Liver (tissue), 9 donors: Measurements from ENCODE around the gene FCRLA. TPM values are rescaled to one million over a fixed set of nuclear protein-coding genes. Genes with fewer than 3 reads are reported as not detected.

ENCODE experiments used
- DNase-seq: peaks from one replicate; pipeline ENCODE4 v3.0.0-alpha.2; 2017; ENCODE audit warnings: low spot score
- H3K27ac ChIP-seq, 2 donors: one replicate each; pipeline ENCODE4 v1.7.0; 2013; ENCODE audit warnings: inconsistent platforms in 2 of 2, low read length in 2 of 2, control low read depth in 1 of 2, low read depth in 1 of 2, mild to moderate bottlenecking in 1 of 2
- H3K27me3 ChIP-seq, 4 donors: one replicate each; pipeline versions ENCODE4 v1.6.1 to v1.7.0; 2013; ENCODE audit warnings: low read length in 3 of 4, inconsistent platforms in 1 of 4, mild to moderate bottlenecking in 1 of 4, moderate library complexity in 1 of 4; ENCODE audit not compliant: control insufficient read depth in 4 of 4, insufficient read depth in 4 of 4
- H3K36me3 ChIP-seq, 4 donors: one replicate each; pipeline versions ENCODE4 v1.6.1 to v1.7.0; 2013; ENCODE audit warnings: low read length in 3 of 4, mild to moderate bottlenecking in 3 of 4, low read depth in 1 of 4, moderate library complexity in 1 of 4; ENCODE audit not compliant: control insufficient read depth in 4 of 4, insufficient read depth in 3 of 4
- H3K4me1 ChIP-seq, 4 donors: one replicate each; pipeline versions ENCODE4 v1.6.1 to v1.7.0; 2013; ENCODE audit warnings: low read length in 3 of 4, mild to moderate bottlenecking in 3 of 4, moderate library complexity in 1 of 4; ENCODE audit not compliant: control insufficient read depth in 4 of 4, insufficient read depth in 4 of 4
- H3K4me3 ChIP-seq, 3 donors: one replicate each; pipeline versions ENCODE4 v1.6.1 to v1.7.0; 2013; ENCODE audit warnings: low read length in 3 of 3, control low read depth in 1 of 3, low read depth in 1 of 3, mild to moderate bottlenecking in 1 of 3
- H3K9ac ChIP-seq, 2 donors: one replicate each; pipeline ENCODE4 v1.7.0; 2013; ENCODE audit warnings: low read length in 2 of 2, mild to moderate bottlenecking in 2 of 2, moderate library complexity in 2 of 2, control low read depth in 1 of 2, low read depth in 1 of 2
- H3K9me3 ChIP-seq, 4 donors: one replicate each; pipeline versions ENCODE4 v1.6.1 to v1.7.0; 2013; ENCODE audit warnings: low read length in 3 of 4; ENCODE audit not compliant: control insufficient read depth in 4 of 4
- ATF3 ChIP-seq: IDR thresholded peaks from 2 replicates; pipeline ENCODE4 v1.6.1; 2016; ENCODE audit warnings: antibody characterized with exemption
- EGR1 ChIP-seq, 2 donors: IDR thresholded peaks; 2 replicates each; pipeline ENCODE4 v1.6.1; 2016 to 2018; ENCODE audit warnings: antibody characterized with exemption in 2 of 2, low read depth in 2 of 2
- FOXA1 ChIP-seq: IDR thresholded peaks from 2 replicates; pipeline ENCODE4 v1.6.1; 2016; ENCODE audit warnings: antibody characterized with exemption
- HNF4A ChIP-seq, 2 donors: conservative IDR thresholded peaks; 2 replicates each; pipeline ENCODE4 v1.6.1; 2016; ENCODE audit warnings: antibody characterized with exemption in 2 of 2, mild to moderate bottlenecking in 2 of 2
- JUND ChIP-seq, 2 donors: IDR thresholded peaks; 2 replicates each; pipeline ENCODE4 v1.6.1; 2016; ENCODE audit warnings: antibody characterized with exemption in 2 of 2
- NR2F2 ChIP-seq: IDR thresholded peaks from 2 replicates; pipeline ENCODE4 v1.6.1; 2016; ENCODE audit warnings: antibody characterized with exemption
- RAD21 ChIP-seq, 2 donors: IDR thresholded peaks; 2 replicates each; pipeline ENCODE4 v1.6.1; 2016; ENCODE audit warnings: antibody characterized with exemption in 2 of 2, mild to moderate bottlenecking in 2 of 2
- RXRA ChIP-seq, 2 donors: IDR thresholded peaks; 2 replicates each; pipeline ENCODE4 v1.6.1; 2017 to 2018; ENCODE audit warnings: antibody characterized with exemption in 2 of 2, mild to moderate bottlenecking in 1 of 2
- SP1 ChIP-seq: IDR thresholded peaks from 2 replicates; pipeline ENCODE4 v1.6.1; 2018; ENCODE audit warnings: antibody characterized with exemption, mild to moderate bottlenecking
- TAF1 ChIP-seq: conservative IDR thresholded peaks from 2 replicates; pipeline ENCODE4 v1.6.1; 2016; ENCODE audit warnings: antibody characterized with exemption, mild to moderate bottlenecking
- YY1 ChIP-seq: IDR thresholded peaks from 2 replicates; pipeline ENCODE4 v1.6.1; 2016; ENCODE audit warnings: antibody characterized with exemption, mild to moderate bottlenecking
- ZBTB33 ChIP-seq: IDR thresholded peaks from 2 replicates; pipeline ENCODE4 v1.6.1; 2016; ENCODE audit warnings: antibody characterized with exemption
- WGBS: extraction: QIAGEN DNeasy Blood & Tissue Kit; methylation state at CpG from one replicate; pipeline ENCODE4 v1.1.7; 2013; 5-methylcytosine and 5-hydroxymethylcytosine counted together
- polyA plus RNA-seq, 2 donors: library from polyadenylated mRNA; stranded (reverse) in 1 of 2; unstranded in 1 of 2; fragments of 200-250 nt in 1 of 2; fragments of >200 nt in 1 of 2; fragmentation: Nextera tagmentation in 1 of 2; extraction: Ambion mirVana in 1 of 2; gene quantifications; one replicate each; pipeline versions ENCODE4 v1.2.1 to v1.2.3, GENCODE V29; 2013 to 2015
- total RNA-seq, 2 donors: library from RNA; depleted of rRNA; stranded (reverse); fragments of >200 nt; gene quantifications; one replicate each; pipeline ENCODE4 v1.2.3, GENCODE V29; 2014
- TF ChIP-seq, protein P1 (sequence below): IDR thresholded peaks from 2 replicates; pipeline ENCODE4 v1.6.1; 2016; ENCODE audit warnings: antibody characterized with exemption
- TF ChIP-seq, protein P2 (sequence below): IDR thresholded peaks from 2 replicates; pipeline ENCODE4 v1.6.1; 2016; ENCODE audit warnings: antibody characterized with exemption, mild to moderate bottlenecking
- TF ChIP-seq, protein P3 (sequence below): fragments of 150-350 bp; IDR thresholded peaks from 2 replicates; pipeline ENCODE4 v1.5.1; 2017; ENCODE audit warnings: improper control_type of control experiment, low read depth, low read length; ENCODE audit not compliant: missing input control
- donor health status: healthy.
- donor health status: healthy.
- donor health status: healthy.
- donor health status: healthy.
- donor health status: healthy.

The FCRLA gene
- total and polyA plus RNA-seq, 4 donors, result 0.06 to 3.3 (median 0.29) TPM

DNA sequence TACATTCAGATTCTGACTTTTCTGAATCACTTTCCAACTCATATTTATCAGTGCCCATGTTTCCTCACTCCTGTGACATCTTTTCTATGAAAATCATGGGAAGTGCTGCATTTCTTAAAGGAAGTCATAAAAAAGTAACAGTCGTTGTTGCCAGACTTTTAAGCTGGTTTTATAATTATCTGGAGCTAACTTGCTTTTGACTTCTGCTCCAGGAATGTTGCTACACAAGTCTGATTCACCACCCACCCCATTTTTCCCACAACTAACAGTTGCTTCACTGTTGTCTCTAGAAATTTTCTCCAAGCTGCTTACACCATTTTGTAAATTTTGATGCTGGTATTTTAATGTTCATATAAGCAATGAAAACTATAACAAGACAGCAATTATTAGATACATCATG lies 26.5 kb downstream of the FCRLA start:
- no peak for DNase-seq
- H3K9me3 ChIP-seq, result no peaks in the 10 kb centered on the region
- no peak overlapping the region for H3K4me3 ChIP-seq
- H3K27ac ChIP-seq, result no peak overlapping the region
- no peaks in the 10 kb centered on the region for H3K36me3 ChIP-seq
- H3K27me3 ChIP-seq, result no peaks in the 10 kb centered on the region
- no peaks in the 10 kb centered on the region for H3K4me1 ChIP-seq
- H3K9ac ChIP-seq, result no peak overlapping the region
- WGBS, result 47% methylated on average over 1 of the region's 1 CpG
- TF ChIP-seq ATF3 (no peak), YY1 (peak; percentile 24)

DNA sequence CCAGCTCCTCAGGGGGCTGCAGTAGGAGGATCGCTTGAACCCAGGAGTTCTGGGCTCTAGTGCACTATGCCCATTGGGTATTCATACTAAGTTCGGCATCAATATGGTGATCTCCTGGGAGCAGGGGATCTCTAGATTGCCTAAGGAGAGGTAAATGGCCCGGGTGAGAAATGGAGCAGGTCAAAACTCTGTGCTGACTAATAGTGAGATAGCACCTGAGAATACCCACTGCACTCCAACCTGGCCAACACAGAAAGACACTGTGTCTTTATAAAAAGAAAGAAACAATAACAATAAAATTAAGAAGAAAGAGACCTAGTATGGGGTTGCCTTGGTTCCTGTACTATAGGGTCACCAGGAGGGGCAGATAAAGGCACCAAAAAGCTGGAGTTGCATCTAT lies 28.8 kb downstream of the FCRLA start:
- no peak for TF ChIP-seq JUND (IDR thresholded peaks at IDR 0.05)
- no peak for TF ChIP-seq ZBTB33
- no peak for TF ChIP-seq FOXA1
- no peak overlapping the region for H3K9ac ChIP-seq
- DNase-seq, result no peak
- 90% methylated on average over 3 of the region's 3 CpGs for WGBS
- H3K4me3 ChIP-seq, result no peak overlapping the region
- H3K36me3 ChIP-seq, result no peaks in the 10 kb centered on the region
- H3K27me3 ChIP-seq, result no peaks in the 10 kb centered on the region
- H3K9me3 ChIP-seq, result no peaks in the 10 kb centered on the region
- H3K27ac ChIP-seq, result no peak overlapping the region
- H3K4me1 ChIP-seq, result no peaks in the 10 kb centered on the region

- Histone ChIP-seq H3K4me1 (no peaks in the 10 kb centered on the region), H3K27ac (no peak overlapping the region), H3K9me3 (no peaks in the 10 kb centered on the region), H3K36me3 (no peaks in the 10 kb centered on the region), H3K9ac (no peak overlapping the region), H3K27me3 (no peaks in the 10 kb centered on the region), H3K4me3 (no peak overlapping the region)
- WGBS, result 83% methylated on average over 4 of the region's 4 CpGs
- no peak for TF ChIP-seq SP1
- TF ChIP-seq RXRA (IDR thresholded peaks at IDR 0.05), result no peak
- TF ChIP-seq, protein P1, sequence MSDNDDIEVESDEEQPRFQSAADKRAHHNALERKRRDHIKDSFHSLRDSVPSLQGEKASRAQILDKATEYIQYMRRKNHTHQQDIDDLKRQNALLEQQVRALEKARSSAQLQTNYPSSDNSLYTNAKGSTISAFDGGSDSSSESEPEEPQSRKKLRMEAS, result no peak
- TF ChIP-seq FOXA1, result no peak
- TF ChIP-seq TAF1, result no peak
- no peak for TF ChIP-seq NR2F2
- TF ChIP-seq RAD21 (IDR thresholded peaks at IDR 0.05), result no peak
- TF ChIP-seq, protein P2, sequence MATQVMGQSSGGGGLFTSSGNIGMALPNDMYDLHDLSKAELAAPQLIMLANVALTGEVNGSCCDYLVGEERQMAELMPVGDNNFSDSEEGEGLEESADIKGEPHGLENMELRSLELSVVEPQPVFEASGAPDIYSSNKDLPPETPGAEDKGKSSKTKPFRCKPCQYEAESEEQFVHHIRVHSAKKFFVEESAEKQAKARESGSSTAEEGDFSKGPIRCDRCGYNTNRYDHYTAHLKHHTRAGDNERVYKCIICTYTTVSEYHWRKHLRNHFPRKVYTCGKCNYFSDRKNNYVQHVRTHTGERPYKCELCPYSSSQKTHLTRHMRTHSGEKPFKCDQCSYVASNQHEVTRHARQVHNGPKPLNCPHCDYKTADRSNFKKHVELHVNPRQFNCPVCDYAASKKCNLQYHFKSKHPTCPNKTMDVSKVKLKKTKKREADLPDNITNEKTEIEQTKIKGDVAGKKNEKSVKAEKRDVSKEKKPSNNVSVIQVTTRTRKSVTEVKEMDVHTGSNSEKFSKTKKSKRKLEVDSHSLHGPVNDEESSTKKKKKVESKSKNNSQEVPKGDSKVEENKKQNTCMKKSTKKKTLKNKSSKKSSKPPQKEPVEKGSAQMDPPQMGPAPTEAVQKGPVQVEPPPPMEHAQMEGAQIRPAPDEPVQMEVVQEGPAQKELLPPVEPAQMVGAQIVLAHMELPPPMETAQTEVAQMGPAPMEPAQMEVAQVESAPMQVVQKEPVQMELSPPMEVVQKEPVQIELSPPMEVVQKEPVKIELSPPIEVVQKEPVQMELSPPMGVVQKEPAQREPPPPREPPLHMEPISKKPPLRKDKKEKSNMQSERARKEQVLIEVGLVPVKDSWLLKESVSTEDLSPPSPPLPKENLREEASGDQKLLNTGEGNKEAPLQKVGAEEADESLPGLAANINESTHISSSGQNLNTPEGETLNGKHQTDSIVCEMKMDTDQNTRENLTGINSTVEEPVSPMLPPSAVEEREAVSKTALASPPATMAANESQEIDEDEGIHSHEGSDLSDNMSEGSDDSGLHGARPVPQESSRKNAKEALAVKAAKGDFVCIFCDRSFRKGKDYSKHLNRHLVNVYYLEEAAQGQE, result no peak
- no peak for TF ChIP-seq ATF3
- no peak for TF ChIP-seq JUND (IDR thresholded peaks at IDR 0.05)
- no peak for TF ChIP-seq ZBTB33
- no peak for TF ChIP-seq HNF4A (conservative IDR thresholded peaks at IDR 0.05)
- TF ChIP-seq YY1, result no peak
- TF ChIP-seq EGR1 (IDR thresholded peaks at IDR 0.05; ENCODE audit: low read depth in 2 of 2), result no peak
- TF ChIP-seq, protein P3, sequence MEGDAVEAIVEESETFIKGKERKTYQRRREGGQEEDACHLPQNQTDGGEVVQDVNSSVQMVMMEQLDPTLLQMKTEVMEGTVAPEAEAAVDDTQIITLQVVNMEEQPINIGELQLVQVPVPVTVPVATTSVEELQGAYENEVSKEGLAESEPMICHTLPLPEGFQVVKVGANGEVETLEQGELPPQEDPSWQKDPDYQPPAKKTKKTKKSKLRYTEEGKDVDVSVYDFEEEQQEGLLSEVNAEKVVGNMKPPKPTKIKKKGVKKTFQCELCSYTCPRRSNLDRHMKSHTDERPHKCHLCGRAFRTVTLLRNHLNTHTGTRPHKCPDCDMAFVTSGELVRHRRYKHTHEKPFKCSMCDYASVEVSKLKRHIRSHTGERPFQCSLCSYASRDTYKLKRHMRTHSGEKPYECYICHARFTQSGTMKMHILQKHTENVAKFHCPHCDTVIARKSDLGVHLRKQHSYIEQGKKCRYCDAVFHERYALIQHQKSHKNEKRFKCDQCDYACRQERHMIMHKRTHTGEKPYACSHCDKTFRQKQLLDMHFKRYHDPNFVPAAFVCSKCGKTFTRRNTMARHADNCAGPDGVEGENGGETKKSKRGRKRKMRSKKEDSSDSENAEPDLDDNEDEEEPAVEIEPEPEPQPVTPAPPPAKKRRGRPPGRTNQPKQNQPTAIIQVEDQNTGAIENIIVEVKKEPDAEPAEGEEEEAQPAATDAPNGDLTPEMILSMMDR, result no peak
- DNase-seq, result no peak
Observed at GRCh38 chr1:161736335-161736969, 29.4 kb downstream of the FCRLA start.
